Stimulated activated CD4-positive, alpha-beta T cell treated with anti-CD3 and anti-CD28 coated beads, Interleukin-15, amount 100 ng/mL, for 24 hours (primary cell): ENCODE results near the gene DGKZ.
A peak's percentile ranks its signal among the peaks of the same experiment; 100 is the strongest.
"Not testable (repeated sequence)": the region's sequence is repeated elsewhere in the genome, so short reads cannot be mapped to it uniquely, and the experiment has no call there.

Experiments used
- DNase-seq: peaks from one replicate; pipeline ENCODE4 v3.0.0-alpha.2; 2020

DGKZ gene

DNA sequence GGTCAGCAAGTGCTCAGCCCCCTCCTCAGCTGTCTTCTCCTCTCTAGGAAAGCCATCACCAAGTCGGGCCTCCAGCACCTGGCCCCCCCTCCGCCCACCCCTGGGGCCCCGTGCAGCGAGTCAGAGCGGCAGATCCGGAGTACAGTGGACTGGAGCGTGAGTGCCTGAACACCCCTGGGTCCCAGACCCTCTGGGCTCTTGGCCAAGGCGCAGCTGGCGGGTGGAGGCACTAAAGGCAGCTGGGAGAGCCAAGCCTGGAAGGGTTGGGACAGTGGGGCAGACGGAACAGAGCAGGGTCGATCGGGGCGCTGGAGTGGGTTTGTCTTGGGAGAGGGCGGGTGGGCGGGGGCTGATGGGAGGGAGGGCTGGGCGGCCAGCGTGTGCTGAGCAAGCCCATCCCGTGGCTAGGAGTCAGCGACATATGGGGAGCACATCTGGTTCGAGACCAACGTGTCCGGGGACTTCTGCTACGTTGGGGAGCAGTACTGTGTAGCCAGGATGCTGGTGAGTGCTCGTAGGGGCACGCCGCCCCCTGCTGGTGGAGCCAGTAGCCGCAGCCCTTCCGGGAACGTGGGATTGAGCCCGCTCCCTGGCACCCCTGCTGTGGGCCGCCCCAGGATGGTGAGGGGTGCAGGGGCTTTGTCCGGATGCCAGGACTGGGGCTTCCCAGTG is 20.1 kb downstream of the DGKZ start:
- DNase-seq = peak; percentile 81

DNA sequence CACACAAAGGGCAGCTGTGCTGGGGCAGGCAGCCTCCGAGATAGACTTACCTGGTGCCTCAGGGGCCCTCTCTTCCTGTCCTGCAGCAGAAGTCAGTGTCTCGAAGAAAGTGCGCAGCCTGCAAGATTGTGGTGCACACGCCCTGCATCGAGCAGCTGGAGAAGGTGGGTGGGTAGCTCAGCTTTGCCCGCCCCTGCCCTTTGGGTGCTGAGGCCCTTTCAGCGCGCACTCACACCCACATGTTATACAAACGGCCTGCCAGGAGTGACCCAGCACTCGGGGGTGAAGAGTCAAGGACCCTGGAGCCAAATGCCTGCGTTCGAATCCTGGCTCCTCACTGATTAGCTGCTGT is 20.6 kb downstream of the DGKZ start:
- no peak for DNase-seq

DNA sequence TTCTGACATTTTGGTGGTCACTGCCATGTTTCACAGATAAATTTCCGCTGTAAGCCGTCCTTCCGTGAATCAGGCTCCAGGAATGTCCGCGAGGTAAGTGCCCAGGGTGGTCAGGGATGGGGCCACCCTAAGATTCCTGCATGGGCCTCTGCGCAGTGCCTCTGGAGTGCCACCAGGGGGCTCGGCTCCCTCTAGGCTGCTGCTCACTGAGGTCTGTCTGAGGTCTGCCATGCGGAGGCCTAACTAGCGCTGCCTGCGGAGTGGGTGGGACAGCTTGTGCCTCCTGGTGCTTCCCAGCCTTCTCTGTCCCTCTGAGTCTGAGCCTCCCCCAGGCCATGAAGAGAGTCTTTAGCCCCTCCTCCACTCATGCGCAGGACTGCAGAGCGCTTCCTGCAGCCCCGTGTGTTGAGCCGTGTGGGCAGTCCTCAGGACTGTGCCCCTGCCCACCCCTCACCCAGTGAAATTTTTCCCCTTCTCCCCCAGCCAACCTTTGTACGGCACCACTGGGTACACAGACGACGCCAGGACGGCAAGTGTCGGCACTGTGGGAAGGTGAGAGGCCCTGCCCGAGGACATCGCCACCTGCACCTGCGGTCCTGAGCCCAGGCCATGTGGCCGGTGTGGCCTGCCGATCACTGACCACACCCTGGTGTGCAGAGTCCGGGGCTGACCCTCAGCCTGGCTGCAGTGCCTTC is 22.3 kb downstream of the DGKZ start:
- peak; percentile 71 for DNase-seq

DNA sequence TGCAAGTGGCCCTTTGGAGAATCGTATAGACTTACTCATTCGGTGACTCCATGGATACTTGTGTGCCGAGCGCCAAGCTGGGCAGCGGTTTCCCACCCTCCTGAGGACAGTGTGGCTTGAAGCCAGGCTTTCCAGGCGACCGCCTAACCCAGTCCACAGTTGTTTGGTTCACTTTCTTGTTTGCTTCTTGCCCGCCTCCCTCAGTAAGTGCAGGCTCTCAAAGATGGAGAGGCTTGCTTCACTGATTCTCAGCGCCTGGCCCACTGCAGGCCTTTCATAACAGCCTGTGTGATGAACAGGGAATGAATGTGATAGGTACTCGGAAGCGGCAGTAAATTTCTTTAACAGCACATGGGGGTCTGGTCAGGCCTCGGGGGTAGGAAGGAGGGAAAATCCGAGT is 23.0 kb downstream of the DGKZ start:
- no peak for DNase-seq

DNA sequence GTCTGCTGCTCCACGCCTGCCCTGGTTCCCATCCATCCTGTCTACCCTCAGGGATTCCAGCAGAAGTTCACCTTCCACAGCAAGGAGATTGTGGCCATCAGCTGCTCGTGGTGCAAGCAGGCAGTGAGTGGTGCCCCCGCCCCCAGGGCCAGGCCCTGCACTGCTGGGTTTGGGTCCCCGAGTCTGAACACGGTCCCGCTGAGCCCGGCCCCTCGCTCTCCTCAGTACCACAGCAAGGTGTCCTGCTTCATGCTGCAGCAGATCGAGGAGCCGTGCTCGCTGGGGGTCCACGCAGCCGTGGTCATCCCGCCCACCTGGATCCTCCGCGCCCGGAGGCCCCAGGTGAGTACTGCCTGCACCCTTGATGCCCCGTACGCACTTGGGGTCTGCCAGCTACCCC is 24.0 kb downstream of the DGKZ start:
- not testable (repeated sequence) for DNase-seq

DNA sequence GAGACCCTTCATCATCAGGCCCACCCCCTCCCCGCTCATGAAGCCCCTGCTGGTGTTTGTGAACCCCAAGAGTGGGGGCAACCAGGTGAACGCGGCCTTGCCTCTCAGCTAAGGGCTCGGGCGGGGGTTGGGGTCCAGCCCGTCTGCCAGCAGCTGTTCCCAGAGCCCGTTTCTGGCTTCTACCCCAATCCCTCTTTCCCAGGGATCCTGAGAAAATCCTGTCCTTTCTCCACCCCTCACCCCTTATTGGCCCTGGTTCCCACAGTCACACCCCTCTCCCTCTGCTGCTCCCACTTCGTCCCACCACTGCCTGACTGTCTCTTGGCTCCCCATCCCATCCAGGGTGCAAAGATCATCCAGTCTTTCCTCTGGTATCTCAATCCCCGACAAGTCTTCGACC is 24.8 kb downstream of the DGKZ start:
- DNase-seq = no peak

DNA sequence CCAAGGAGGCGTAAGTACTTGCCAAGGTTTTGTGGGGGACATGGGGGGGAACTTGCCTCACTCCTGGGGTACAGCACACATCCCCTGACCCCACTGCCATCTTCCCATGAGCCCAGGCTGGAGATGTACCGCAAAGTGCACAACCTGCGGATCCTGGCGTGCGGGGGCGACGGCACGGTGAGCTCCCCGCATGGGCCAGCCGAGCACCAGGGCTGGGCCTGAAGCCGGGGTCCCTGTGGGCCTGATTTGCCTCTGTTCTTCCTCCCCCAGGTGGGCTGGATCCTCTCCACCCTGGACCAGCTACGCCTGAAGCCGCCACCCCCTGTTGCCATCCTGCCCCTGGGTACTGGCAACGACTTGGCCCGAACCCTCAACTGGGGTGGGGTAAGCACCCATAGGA is 25.2 kb downstream of the DGKZ start:
- DNase-seq = not testable (repeated sequence)

DNA sequence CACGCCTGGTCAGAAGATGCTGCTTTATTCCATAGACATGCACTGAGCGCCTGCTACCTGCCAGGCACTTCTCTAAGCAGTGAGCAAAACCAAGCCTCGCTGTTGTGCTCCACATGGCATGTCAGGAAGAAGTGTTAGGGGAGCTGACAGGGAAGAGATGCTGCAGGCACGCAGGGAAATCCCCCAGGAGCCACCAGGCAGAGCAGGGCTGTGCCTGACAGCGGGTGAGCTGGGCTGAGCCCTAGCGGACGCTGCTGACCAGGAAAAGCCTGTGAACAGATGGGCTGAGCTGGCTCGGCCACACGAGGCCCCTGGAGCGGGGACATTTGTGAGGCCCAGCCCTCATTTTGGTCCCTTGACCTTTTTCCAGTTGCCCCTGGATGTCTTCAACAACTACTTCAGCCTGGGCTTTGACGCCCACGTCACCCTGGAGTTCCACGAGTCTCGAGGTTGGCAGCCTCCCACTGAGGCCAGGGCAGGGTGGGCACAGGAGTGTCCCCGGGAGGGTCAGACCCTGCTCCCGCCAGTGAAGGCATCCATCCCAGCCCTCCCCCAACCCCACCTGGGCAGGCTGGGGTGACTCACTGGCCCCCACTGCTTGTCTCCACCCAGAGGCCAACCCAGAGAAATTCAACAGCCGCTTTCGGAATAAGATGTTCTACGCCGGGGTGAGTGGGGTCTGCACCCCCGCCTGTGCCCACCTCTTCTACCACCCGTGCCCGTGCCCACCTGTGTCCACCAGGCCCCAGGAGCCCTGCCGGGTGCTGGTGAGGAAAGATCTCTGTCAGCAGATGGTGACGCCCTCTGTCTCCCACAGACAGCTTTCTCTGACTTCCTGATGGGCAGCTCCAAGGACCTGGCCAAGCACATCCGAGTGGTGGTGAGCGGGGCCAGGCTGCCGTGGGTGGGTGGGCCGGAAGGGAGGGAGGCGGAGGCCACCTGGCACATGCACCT is 26.8 kb downstream of the DGKZ start:
- DNase-seq = no peak

DNA sequence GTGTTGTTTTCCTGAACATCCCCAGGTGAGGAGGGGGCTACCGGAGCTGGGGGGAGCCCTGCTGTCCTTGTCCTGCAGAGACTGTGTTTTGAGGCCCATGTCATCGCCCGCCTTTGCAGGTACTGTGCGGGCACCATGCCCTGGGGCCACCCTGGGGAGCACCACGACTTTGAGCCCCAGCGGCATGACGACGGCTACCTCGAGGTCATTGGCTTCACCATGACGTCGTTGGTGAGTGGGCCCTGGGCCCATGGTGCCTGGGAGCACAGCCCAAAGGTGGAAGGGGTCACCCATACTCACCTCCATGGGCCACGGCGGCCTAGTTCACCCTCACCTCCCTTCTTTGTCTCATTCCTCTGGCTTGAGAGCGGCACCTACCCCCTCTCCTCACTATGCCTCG is 27.6 kb downstream of the DGKZ start:
- DNase-seq = no peak

DNA sequence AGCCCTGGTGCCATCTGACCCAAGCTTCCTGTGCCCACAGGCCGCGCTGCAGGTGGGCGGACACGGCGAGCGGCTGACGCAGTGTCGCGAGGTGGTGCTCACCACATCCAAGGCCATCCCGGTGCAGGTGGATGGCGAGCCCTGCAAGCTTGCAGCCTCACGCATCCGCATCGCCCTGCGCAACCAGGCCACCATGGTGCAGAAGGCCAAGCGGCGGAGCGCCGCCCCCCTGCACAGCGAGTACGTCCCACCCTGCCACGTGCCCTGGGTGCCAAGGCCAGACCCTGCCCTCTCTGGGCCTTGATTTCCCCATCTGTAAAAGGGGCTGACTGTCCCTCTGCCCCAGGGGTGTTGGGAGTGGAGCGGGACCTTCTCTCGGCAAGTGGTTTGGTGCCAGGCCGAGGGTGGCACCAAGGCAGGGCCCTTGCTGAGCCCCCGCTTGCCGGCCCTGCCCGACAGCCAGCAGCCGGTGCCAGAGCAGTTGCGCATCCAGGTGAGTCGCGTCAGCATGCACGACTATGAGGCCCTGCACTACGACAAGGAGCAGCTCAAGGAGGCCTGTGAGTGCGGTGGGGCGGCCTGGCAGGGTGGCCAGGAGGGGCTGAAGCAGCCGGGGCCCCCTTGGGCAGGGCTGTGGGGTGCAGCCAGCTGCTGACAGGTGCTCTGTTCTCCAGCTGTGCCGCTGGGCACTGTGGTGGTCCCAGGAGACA is 28.3 kb downstream of the DGKZ start:
- no peak for DNase-seq

DNA sequence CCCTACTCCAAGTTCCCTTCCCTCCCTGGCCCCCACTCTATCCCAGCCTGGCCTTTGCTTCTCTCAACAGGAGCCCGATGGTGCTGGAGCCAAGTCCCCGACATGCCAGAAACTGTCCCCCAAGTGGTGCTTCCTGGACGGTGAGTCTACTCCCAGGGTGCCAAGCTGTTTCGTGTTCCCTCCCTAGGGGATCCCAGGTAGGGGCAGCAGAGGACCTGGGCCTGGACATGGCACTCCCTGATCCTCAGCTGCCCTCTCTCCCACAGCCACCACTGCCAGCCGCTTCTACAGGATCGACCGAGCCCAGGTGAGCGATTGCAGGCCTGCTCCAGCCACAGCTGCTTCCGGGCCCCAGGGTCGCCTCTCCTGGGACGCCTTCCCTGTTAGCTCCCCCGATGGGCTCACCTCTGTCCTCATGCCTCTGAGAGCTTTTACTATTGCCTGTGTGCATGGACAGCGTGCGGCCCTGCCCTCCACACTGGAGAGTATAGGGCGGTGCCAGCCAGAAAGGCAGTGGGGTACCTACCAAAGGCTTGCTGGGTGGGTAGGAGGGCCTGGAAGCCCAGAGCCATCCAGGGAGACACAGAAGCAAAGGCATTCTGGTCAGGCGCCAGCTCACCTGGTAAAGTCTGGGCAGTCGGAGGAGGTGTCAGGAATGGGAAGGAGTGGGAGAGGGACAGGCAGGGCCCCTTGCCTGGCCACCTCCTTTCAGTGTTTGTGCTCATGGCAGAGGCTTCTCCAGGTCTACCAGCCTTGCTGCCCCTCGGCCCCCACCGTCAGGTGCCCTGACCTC is 29.2 kb downstream of the DGKZ start:
- no peak for DNase-seq

DNA sequence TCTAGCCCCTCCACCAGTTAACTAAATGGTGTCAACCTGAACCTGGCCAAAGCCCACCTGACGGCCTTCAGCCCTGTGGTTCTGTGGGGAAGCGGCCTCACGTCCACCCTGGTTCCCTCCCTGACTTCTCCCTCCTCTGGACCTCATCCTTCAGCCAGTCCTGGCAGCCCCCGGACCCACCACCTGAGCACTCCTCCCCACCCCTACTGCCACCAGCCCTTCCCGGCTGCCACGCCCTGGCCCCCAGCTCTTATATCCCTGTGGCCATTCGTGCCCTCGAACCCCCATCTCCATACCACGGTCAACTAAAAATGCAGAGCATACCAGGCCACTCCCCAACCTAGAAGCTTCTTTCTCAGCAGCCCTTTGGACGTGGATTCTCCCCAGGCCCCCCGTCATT is 30.0 kb downstream of the DGKZ start:
- no peak for DNase-seq

DNA sequence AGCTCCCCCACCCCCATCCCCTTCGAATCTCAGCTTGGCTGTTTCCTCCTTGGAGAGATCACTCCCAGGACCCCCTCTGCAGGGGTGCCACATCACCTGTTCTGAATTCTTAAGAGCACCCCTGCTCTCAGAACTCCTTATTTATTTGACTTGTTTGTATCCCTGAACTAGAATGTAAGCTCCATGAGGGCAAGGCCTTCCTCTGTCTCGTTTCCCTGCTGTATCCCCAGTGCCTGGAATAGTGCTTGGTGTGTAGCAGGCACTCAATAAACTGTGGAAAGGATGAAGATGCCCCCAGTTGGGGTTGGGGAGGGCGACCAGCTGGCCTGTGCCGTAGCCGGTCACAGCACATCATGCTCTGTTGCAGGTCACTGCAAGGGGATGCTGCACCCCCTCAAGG is 30.6 kb downstream of the DGKZ start:
- no peak for DNase-seq

DNA sequence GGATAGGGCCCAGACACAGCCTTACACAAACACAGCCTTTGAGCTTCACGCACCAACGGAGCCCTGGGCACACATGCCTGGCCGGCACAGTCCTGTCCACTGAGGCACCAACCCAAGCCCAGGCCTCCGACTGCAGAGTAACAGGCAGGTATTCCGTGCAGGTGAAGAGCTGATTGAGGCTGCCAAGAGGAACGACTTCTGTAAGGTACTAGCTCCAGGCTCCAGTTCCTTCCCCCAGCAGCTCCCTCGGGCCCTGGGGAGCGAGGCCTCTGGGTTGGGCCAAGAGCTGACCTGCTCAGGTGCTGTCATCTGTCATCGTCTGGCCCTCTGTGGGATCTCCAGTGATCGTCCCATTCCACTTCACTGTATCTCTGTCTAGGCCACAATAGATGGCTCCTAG is 31.0 kb downstream of the DGKZ start:
- DNase-seq = no peak

DNA sequence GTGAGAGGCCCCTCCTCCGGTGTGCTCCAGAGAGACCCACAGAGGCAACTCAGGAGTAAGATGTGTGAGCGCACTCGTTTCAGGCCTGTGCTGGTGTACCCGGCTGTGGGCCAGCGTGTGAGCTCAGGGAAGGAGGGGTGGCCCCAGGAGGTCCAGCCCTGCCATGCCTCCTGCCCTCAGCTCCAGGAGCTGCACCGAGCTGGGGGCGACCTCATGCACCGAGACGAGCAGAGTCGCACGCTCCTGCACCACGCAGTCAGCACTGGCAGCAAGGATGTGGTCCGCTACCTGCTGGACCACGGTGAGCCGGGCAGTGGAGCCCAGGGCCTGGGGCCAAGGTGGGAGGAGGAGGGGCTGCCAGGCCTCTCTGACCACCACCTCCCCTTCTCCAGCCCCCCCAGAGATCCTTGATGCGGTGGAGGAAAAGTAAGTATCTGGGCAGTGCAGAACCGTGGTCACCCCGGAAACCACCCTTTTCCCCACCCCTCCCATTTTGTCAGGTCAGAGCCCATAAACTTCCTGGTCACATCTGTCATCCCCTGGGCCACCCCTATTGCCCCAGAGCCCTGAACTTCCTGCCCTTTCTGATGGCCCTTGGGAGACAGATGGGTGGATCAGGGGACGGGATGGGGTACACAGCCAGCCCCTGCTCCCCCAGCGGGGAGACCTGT is 31.7 kb downstream of the DGKZ start:
- no peak for DNase-seq

DNA sequence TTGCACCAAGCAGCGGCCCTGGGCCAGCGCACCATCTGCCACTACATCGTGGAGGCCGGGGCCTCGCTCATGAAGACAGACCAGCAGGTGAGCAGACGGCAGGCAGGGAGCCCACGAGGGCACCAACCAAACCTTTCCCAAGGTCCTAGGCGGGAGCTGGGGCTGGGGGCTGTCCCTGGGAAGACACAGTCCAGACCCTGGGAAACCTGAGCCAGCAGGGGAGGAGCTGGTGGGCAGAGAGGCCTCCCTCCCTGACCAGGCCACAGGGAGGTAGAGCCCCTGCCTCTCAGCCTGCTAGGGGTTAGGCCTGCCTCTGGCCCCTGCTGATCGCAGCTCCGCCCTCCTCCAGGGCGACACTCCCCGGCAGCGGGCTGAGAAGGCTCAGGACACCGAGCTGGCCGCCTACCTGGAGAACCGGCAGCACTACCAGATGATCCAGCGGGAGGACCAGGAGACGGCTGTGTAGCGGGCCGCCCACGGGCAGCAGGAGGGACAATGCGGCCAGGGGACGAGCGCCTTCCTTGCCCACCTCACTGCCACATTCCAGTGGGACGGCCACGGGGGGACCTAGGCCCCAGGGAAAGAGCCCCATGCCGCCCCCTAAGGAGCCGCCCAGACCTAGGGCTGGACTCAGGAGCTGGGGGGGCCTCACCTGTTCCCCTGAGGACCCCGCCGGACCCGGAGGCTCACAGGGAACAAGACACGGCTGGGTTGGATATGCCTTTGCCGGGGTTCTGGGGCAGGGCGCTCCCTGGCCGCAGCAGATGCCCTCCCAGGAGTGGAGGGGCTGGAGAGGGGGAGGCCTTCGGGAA is 32.4 kb downstream of the DGKZ start:
- not testable (repeated sequence) for DNase-seq

DNA sequence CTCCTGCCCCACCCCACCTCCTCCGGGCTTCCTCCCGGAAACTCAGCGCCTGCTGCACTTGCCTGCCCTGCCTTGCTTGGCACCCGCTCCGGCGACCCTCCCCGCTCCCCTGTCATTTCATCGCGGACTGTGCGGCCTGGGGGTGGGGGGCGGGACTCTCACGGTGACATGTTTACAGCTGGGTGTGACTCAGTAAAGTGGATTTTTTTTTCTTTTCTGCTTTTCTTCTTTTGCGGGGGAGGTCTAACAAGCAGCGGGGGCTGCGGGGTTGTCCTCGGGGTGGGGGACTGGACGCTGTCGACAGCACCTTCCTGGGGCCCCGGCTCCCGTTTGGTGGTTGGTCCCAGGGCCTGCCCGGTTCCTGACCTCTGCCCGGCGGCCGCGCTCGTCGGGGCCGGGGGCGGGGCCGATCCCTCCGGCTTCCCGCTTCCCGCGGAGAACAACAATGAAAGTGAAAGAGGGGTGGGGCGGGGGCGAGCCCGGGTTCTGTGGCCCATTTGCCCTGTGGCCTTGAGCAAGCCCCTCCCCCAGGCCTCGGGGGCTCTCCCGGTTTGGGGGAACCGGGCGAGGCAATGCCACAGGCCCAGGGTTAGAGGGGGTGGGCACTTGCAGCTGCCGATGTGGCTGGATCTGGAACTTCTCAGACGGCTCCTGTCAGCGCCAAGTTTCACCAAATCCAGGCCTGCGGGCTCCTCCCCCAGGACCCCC is 33.2 kb downstream of the DGKZ start:
- DNase-seq = peak; percentile 82

DNA sequence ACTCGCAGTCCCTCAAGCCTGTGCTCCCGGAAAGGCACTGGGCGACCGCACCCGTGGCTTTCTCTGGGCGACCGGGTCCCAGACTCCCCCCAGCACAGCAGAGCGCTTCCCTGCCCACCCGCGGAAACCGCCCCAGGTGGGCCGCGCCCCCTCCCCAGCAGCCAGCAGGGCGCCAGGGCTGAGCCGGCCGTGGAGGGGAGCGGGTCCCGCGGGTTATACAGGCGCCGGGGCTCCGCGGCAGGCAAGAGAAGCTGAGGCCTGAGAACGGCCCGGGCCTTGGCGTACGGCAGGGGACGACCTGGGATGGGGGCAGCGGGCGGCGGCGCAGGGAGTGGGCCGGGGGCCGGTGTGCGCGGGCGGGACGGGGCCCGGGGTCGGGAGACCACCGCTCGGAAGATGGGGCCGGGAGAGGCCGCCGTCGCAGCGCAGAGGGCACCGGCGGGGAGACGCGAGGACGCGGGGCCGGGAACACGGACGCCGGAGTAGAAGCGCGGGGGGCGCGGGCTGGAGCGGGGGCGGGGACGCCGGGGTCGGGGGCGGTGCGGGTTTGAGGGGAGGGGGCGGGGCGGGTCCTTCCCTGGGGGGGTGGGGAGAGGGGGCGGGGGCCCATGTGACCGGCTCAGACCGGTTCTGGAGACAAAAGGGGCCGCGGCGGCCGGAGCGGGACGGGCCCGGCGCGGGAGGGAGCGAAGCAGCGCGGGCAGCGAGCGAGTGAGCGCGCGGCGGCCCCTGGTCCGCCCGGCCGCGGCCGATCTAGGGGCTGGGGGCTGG is 34.0 kb downstream of the DGKZ start, which contains the start of gene MDK:
Gene MDK (plus strand): TSS at position 622 of the 771 bp plus-strand sequence. CDS start 389 bp downstream, outside the sequence.
- peak; percentile 37 for DNase-seq
